Glutamatergic neuron (in vitro differentiated cells): ENCODE data around the gene KLF3. TPM values are rescaled to one million over a fixed set of nuclear protein-coding genes. Genes with fewer than 3 reads are reported as not detected.

ENCODE experiments used
- DNase-seq: peaks from one replicate; pipeline ENCODE4 v3.0.0; 2022
- H3K27ac Mint-ChIP-seq: one replicate; pipeline ENCODE4 v1.8.0; 2020; ENCODE audit warnings: mild to moderate bottlenecking, mixed read lengths, inconsistent platforms; ENCODE audit not compliant: unreplicated experiment
- H3K27me3 Mint-ChIP-seq: one replicate; pipeline ENCODE4 v1.8.0; 2020; ENCODE audit warnings: mild to moderate bottlenecking, moderate library complexity, mixed read lengths, inconsistent platforms; ENCODE audit not compliant: unreplicated experiment
- H3K36me3 Mint-ChIP-seq: one replicate; pipeline ENCODE4 v1.8.0; 2020; ENCODE audit warnings: mild to moderate bottlenecking, mixed read lengths, inconsistent platforms; ENCODE audit not compliant: unreplicated experiment
- H3K4me1 Mint-ChIP-seq: one replicate; pipeline ENCODE4 v1.8.0; 2020; ENCODE audit warnings: mild to moderate bottlenecking, low read depth, mixed read lengths, inconsistent platforms; ENCODE audit not compliant: unreplicated experiment
- H3K4me3 Mint-ChIP-seq: one replicate; pipeline ENCODE4 v1.8.0; 2020; ENCODE audit warnings: mild to moderate bottlenecking, mixed read lengths, inconsistent platforms; ENCODE audit not compliant: unreplicated experiment
- H3K9me3 Mint-ChIP-seq: one replicate; pipeline ENCODE4 v1.8.0; 2020; ENCODE audit warnings: mild to moderate bottlenecking, moderate library complexity, mixed read lengths, inconsistent platforms; ENCODE audit not compliant: unreplicated experiment
- CTCF ChIP-seq: fragments of 200-600 bp; sonication (generic); IDR thresholded peaks from one replicate; pipeline ENCODE4 v1.5.0; 2021; ENCODE audit not compliant: partially characterized antibody, unreplicated experiment
- total RNA-seq: library from RNA; stranded (reverse); fragmentation: NEBNext Ultra II Directional; extraction: Animal tissue kit (Norgen Biotek cat#: 25700); gene quantifications from one replicate; pipeline ENCODE4 v1.2.1, GENCODE V29; 2021; ENCODE audit not compliant: unreplicated experiment

The KLF3 gene
- total RNA-seq, 1 donor from 2014 or later: 38.4 TPM

- Mint-ChIP-seq H3K27me3 (peaks cover 9% of the 10 kb centered on the region), H3K4me1 (peaks cover 51% of the 10 kb centered on the region), H3K27ac (peak overlapping the region; percentile 44), H3K36me3 (no peaks in the 10 kb centered on the region), H3K9me3 (peaks cover 21% of the 10 kb centered on the region), H3K4me3 (peak overlapping the region; percentile 38)
- no peak for DNase-seq
- TF ChIP-seq CTCF: no peak
Measured at GRCh38 chr4:38669208-38669607, 5.2 kb downstream of the KLF3 start.

- H3K4me3 Mint-ChIP-seq: peak overlapping the region; percentile 47
- H3K27me3 Mint-ChIP-seq: peaks cover 6% of the 10 kb centered on the region
- DNase-seq: no peak
- peaks cover 17% of the 10 kb centered on the region for H3K9me3 Mint-ChIP-seq
- no peak for TF ChIP-seq CTCF
- H3K27ac Mint-ChIP-seq: peak overlapping the region; percentile 15
- H3K4me1 Mint-ChIP-seq: peaks cover 55% of the 10 kb centered on the region
- no peaks in the 10 kb centered on the region for H3K36me3 Mint-ChIP-seq
Measured at GRCh38 chr4:38670109-38670901, 6.3 kb downstream of the KLF3 start.

GRCh38 chr4:38670939-38671591, 7.1 kb downstream of the KLF3 start:
- peaks cover 59% of the 10 kb centered on the region for H3K4me1 Mint-ChIP-seq
- H3K27ac Mint-ChIP-seq: no peak overlapping the region
- peaks cover 9% of the 10 kb centered on the region for H3K9me3 Mint-ChIP-seq
- H3K36me3 Mint-ChIP-seq: no peaks in the 10 kb centered on the region
- no peak overlapping the region for H3K4me3 Mint-ChIP-seq
- no peak for TF ChIP-seq CTCF
- no peak for DNase-seq
- peaks cover 4% of the 10 kb centered on the region for H3K27me3 Mint-ChIP-seq

DNA sequence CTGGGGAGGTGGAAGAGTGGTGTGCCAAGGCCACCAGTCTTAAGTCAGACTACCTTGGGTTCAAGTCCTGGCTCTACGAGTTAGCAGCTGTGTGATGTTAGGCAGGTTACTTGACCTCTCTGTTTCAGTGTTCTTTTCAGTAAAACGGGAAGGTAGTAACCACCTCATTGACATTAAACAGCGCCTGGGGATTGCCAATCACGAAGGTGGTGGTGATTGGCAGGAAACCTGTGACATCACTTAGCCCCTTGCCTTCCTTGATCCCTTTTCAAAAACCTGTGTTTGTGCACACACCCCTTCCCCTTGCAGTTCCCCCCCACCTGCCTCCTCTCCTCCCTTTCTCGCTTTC, 7.6 kb downstream of the KLF3 start:
- Mint-ChIP-seq H3K36me3 (no peaks in the 10 kb centered on the region), H3K9me3 (peaks cover 8% of the 10 kb centered on the region), H3K27ac (no peak overlapping the region), H3K27me3 (peaks cover 4% of the 10 kb centered on the region), H3K4me3 (no peak overlapping the region), H3K4me1 (peaks cover 55% of the 10 kb centered on the region)
- no peak for DNase-seq
- TF ChIP-seq CTCF: no peak

- Mint-ChIP-seq H3K27ac (peak overlapping the region; percentile 43), H3K27me3 (peaks cover 3% of the 10 kb centered on the region), H3K4me1 (peaks cover 55% of the 10 kb centered on the region), H3K36me3 (no peaks in the 10 kb centered on the region), H3K9me3 (peaks cover 5% of the 10 kb centered on the region), H3K4me3 (no peak overlapping the region)
- DNase-seq: no peak
- TF ChIP-seq CTCF: no peak
Measured at GRCh38 chr4:38672074-38672396, 8.0 kb downstream of the KLF3 start.
